ENCODE measurements around the gene PISD. TPM values are rescaled to one million over a fixed set of nuclear protein-coding genes. Genes with fewer than 3 reads are reported as not detected.

The PISD gene
- total RNA-seq, 4 donors from 2014 or later = 33.7 to 111 (median 47.7) TPM

DNA sequence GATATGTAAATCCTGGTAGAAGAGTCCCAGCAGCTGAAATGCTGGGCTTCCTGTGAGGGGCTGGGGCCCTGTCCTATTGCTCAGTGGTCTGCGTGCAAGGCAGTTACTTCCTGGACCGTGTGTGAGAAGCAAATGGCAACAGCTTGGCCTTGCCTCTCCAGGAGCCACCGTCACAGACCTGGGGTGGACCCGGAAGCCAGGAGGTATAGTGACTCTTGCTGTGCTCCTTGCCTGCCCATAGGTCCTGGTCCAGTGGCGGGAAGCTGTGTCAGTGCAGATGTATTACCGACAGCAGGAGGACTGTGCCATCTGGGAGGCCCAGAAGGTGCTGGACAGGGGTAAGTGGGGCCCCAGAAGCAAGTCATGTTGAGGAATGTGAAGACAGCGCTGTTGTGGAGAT lies 54.3 kb downstream of the PISD start:
- TF ChIP-seq POLR2AphosphoS5 (IDR thresholded peaks at IDR 0.05) (no peak), POLR2A (IDR thresholded peaks at IDR 0.05) (no peak), EP300 (IDR thresholded peaks at IDR 0.05; ENCODE audit: low read depth) (no peak)
- TF ChIP-seq, protein P1, sequence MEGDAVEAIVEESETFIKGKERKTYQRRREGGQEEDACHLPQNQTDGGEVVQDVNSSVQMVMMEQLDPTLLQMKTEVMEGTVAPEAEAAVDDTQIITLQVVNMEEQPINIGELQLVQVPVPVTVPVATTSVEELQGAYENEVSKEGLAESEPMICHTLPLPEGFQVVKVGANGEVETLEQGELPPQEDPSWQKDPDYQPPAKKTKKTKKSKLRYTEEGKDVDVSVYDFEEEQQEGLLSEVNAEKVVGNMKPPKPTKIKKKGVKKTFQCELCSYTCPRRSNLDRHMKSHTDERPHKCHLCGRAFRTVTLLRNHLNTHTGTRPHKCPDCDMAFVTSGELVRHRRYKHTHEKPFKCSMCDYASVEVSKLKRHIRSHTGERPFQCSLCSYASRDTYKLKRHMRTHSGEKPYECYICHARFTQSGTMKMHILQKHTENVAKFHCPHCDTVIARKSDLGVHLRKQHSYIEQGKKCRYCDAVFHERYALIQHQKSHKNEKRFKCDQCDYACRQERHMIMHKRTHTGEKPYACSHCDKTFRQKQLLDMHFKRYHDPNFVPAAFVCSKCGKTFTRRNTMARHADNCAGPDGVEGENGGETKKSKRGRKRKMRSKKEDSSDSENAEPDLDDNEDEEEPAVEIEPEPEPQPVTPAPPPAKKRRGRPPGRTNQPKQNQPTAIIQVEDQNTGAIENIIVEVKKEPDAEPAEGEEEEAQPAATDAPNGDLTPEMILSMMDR (IDR thresholded peaks at IDR 0.05) = no peak
- DNase-seq = no peak
- H3K27ac ChIP-seq = no peak overlapping the region
- 89% methylated on average over 7 of the region's 7 CpGs; no CpG with 5 or more reads in 1 of the 2 donors for WGBS, 2 donors (ENCODE audit: low coverage in 1 of 2)
- no peaks in the 10 kb centered on the region for H3K27me3 ChIP-seq
- intact Hi-C loops (cut with DNase I; ENCODE audit: low total_unique reads) (no loop called here), in situ Hi-C loops (cut with MboI; ENCODE audit: low pct_ligation_motif_present in 1 of 4, low pct_unique_long_range_greater_than_20kb in 1 of 4, low sequenced_read_pairs in 3 of 4) (no loop called here)
- H3K9me3 ChIP-seq = no peaks in the 10 kb centered on the region
- peaks cover 0 to 8% (median 2%) of the 10 kb centered on the region in 4 donors for H3K4me1 ChIP-seq
- no peak overlapping the region for H3K4me3 ChIP-seq
- no peaks in the 10 kb centered on the region for H3K36me3 ChIP-seq

DNA sequence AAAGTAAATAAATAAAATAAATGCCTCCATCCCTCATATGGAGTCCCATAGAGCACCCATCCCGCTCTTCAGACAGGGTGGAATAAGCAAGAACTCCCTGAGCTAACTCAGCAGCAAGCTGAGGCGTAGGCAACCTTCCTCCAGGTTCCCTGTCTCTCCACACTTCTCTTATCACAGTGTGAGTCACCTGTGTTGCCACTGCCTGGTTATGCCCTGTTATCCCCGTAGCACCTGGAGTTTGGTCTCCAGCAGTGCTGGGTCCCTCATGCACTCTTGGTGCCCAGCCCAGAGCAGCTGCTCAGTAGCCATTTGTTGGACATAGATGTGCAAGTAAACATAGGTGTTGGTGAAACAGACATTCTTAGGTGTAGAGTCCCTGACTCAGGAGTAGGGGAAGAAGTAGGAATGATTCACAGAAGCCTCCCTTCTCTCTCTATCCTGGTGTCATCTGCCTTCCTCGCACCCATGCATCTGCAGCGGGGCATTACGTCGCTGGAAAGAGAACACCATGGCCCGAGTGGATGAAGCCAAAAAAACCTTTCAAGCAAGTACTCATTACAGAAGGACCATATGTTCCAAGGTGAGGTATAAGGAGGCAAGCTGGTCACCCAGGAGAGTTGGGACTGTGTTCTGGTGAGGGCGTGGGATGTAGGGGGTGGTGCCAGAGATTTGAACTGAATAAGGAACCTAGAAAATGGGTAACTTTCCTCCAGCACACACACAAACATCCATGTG lies 56.0 kb downstream of the PISD start:
- 96% methylated on average over 9 of the region's 9 CpGs; no CpG with 5 or more reads in 1 of the 2 donors for whole genome bisulfite sequencing, 2 donors (ENCODE audit: low coverage in 1 of 2)
- no peak for DNase-seq
- no peak overlapping the region for H3K4me3 ChIP-seq
- peaks cover 0 to 11% (median 2%) of the 10 kb centered on the region in 4 donors for H3K4me1 ChIP-seq
- H3K27ac ChIP-seq = no peak overlapping the region
- TF ChIP-seq POLR2A (IDR thresholded peaks at IDR 0.05) (no peak), POLR2AphosphoS5 (IDR thresholded peaks at IDR 0.05) (no peak), EP300 (IDR thresholded peaks at IDR 0.05; ENCODE audit: low read depth) (no peak)
- TF ChIP-seq, protein P1 (IDR thresholded peaks at IDR 0.05) = no peak
- intact Hi-C loops (cut with DNase I; ENCODE audit: low total_unique reads) = no loop called here
- H3K9me3 ChIP-seq = no peaks in the 10 kb centered on the region
- no peaks in the 10 kb centered on the region for H3K27me3 ChIP-seq
- peaks cover 0 to 7% (median 0%) of the 10 kb centered on the region in 4 donors for H3K36me3 ChIP-seq
- in situ Hi-C loops (cut with MboI; ENCODE audit: low pct_ligation_motif_present in 1 of 4, low pct_unique_long_range_greater_than_20kb in 1 of 4, low sequenced_read_pairs in 3 of 4) = no loop called here

DNA sequence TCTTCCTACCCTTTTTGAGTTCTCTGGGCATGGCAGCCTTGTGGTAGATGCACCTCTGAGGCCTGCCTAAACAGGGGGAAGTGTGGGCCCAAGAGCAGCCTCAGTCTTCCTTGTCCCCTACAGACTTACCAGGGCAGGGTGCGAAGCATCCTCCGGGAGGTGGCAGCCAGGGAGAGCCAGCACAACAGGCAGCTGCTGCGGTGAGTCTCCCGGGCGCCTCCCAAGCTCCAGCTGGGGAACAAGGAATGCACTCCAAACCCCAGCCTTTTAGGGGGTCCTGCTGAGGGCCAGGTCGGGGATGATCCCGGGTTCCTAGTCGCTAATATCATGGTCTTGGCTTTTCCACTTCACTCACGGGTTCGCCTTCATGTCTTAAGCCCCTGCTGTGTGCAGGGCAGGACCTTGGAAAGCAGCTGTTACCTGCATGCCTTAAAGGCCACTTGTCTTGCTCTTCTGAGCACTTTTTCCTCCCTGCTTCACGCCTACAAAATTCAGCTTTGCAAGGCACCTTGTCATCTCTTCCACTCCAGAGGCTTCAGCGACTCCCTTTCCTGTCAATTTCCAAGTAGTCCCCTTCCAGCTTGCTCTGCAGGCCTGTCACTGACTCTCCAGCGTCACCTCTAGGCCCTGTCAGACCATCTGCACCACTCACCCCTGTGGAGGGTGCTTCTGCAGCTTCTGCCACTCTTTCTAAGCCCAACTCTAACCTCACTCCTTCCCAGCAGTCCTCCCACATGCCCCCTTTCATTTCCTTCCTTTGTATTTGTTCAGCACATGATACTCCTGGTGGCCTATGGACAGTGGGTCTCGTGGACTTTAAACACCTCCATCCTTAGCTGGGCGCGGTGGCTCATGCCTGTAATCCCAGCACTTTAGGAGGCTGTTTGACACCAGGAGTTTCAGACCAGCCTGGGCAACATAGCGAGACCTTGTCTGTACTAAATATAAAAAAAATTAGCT lies 57.0 kb downstream of the PISD start:
- no peak overlapping the region for H3K4me3 ChIP-seq
- in situ Hi-C loops (cut with MboI; ENCODE audit: low pct_ligation_motif_present in 1 of 4, low pct_unique_long_range_greater_than_20kb in 1 of 4, low sequenced_read_pairs in 3 of 4) = no loop called here
- H3K9me3 ChIP-seq = no peaks in the 10 kb centered on the region
- intact Hi-C loops (cut with DNase I; ENCODE audit: low total_unique reads) = no loop called here
- TF ChIP-seq EP300 (IDR thresholded peaks at IDR 0.05; ENCODE audit: low read depth) = no peak
- TF ChIP-seq, protein P1 (IDR thresholded peaks at IDR 0.05) = no peak
- TF ChIP-seq POLR2AphosphoS5 (IDR thresholded peaks at IDR 0.05) = no peak
- TF ChIP-seq POLR2A (IDR thresholded peaks at IDR 0.05) = no peak
- H3K36me3 ChIP-seq = peaks cover 0 to 7% (median 0%) of the 10 kb centered on the region in 4 donors
- peaks cover 0 to 11% (median 2%) of the 10 kb centered on the region in 4 donors for H3K4me1 ChIP-seq
- no peaks in the 10 kb centered on the region for H3K27me3 ChIP-seq
- 90 to 95% methylated on average over 6 to 17 of the region's 17 CpGs for WGBS, 2 donors (ENCODE audit: low coverage in 1 of 2)
- no peak for DNase-seq
- H3K27ac ChIP-seq = no peak overlapping the region

DNA sequence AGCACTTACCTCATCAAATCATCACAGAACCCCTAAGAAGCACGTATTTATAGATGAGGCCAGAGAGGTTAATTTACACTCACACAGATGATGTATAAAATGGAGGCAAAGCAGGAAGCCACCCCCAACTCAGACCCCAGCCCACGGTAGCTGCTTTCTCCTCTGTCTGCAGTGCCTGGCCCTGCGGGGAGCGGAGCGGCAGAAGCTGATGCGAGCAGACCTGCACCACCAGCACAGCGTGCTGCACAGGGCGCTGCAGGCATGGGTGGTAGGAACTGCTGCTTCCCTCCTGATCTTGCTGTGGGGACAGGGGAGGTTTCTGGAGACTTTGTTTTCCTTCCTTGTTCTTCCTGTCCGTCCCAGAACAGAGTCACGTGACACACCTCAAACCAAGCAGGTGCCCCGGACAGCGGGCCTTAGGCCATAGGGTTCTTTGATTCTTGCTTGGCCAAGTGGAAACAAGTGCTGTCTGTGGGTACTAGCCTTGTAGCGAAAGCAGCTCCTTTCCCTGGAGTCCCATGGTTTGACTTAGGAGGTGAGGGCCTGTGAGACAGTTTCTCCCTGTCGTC lies 57.8 kb downstream of the PISD start:
- intact Hi-C loops (cut with DNase I; ENCODE audit: low total_unique reads) = no loop called here
- H3K27ac ChIP-seq = no peak overlapping the region
- TF ChIP-seq POLR2A (IDR thresholded peaks at IDR 0.05) (no peak), POLR2AphosphoS5 (IDR thresholded peaks at IDR 0.05) (no peak), EP300 (IDR thresholded peaks at IDR 0.05; ENCODE audit: low read depth) (no peak)
- TF ChIP-seq, protein P1 (IDR thresholded peaks at IDR 0.05) = no peak
- H3K36me3 ChIP-seq = peaks cover 0 to 7% (median 0%) of the 10 kb centered on the region in 4 donors
- no peak overlapping the region for H3K4me3 ChIP-seq
- H3K9me3 ChIP-seq = no peaks in the 10 kb centered on the region
- peaks cover 0 to 11% (median 2%) of the 10 kb centered on the region in 4 donors for H3K4me1 ChIP-seq
- in situ Hi-C loops (cut with MboI; ENCODE audit: low pct_ligation_motif_present in 1 of 4, low pct_unique_long_range_greater_than_20kb in 1 of 4, low sequenced_read_pairs in 3 of 4) = no loop called here
- no peak for DNase-seq
- WGBS, 2 donors (ENCODE audit: low coverage in 1 of 2) = 75 to 90% methylated on average over 1 to 14 of the region's 14 CpGs
- no peaks in the 10 kb centered on the region for H3K27me3 ChIP-seq
